GM19043 (cell line): Measurements from ENCODE around the gene SEC24A.
A peak's percentile ranks its signal among the peaks of the same experiment; 100 is the strongest.
"Not testable (repeated sequence)": the region's sequence is repeated elsewhere in the genome, so short reads cannot be mapped to it uniquely, and the experiment has no call there.

Experiments used
- ATAC-seq: cut with Tn5 transposase; IDR thresholded peaks from one replicate; pipeline ENCODE4 v1.9.1; 2021; ENCODE audit warnings: low read depth; ENCODE audit not compliant: unreplicated experiment

The SEC24A gene

DNA sequence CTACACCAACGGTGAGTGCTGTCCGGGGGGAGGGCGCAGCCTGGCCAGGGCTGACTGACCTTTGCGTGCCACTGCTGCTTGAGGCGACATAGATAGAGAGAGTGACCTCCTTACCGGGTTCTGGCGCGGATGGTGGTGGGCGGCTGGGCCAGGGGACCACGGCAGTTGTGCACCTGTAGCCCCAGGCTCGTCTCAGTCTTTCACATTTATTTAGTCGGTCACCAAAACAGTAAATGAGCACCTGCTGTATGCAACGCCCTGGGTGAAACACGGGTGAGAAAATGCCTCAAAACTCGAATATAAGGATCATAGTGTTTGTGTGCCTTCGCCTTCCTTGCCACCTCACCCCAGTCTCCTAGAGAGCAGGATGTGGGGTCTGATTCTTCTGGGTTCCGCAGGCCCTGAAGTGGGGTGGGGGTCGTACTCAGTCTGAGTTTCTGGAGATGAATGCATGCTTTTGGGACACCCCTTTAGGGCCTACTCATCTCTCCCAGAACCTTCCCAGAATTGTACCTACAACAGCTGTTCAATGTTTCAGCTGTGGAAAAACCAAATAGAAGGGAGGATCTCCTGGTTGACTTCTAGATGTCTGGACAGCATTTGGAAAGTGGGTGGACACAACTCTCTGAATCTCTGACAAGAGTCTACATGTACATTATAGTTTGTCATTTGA is 714 bp downstream of the SEC24A start:
- no peak for ATAC-seq

GRCh38 chr5:134650660-134651059 is 2.1 kb downstream of the SEC24A start:
- not testable (repeated sequence) for ATAC-seq

DNA sequence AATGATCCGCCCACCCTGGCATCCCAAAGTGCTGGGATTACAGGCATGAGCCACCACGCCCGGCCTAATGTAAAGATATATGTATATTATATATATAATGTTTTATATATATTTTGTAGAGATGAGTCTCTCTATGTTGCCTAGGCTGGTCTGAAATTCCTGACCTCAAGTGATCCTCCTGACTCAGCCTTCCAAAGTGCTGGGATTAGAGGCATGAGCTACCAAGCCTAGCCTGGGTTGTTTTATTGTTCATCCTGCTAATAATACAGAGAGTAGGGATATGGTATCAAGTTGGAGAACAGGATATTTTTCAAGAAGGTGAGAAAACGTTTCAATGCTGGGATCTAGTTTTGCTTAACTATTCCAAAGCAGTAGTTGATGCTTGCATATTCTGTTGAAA is 2.9 kb downstream of the SEC24A start:
- no peak for ATAC-seq

- ATAC-seq: no peak
Observed at GRCh38 chr5:134656690-134657089, 8.1 kb downstream of the SEC24A start.

- no peak for ATAC-seq
Observed at GRCh38 chr5:134659456-134659855, 10.9 kb downstream of the SEC24A start.

GRCh38 chr5:134659922-134660321 is 11.3 kb downstream of the SEC24A start:
- no peak for ATAC-seq

- no peak for ATAC-seq
Observed at GRCh38 chr5:134662971-134663370, 14.4 kb downstream of the SEC24A start.

DNA sequence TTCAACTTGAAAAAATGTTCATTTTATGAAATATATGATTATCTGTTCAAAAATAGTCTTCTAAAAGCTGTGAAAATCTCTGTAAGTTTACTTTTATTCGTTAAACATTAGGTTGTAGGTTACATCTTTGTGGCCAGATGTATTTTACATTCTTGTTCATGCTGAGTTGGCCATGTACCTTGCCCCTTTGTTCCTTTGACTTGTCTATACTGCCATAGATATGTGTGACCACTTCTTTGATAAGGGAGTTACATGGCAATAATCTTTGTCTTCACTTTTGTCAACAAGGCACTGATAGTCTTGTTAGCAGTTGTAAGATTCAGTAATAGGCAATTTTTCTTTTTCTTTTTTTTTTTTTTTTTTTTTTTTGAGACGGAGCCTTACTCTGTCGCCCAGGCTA is 15.9 kb downstream of the SEC24A start:
- no peak for ATAC-seq

- not testable (repeated sequence) for ATAC-seq
Observed at GRCh38 chr5:134673546-134673945, 25.0 kb downstream of the SEC24A start.

GRCh38 chr5:134677357-134677756 is 28.8 kb downstream of the SEC24A start:
- not testable (repeated sequence) for ATAC-seq

DNA sequence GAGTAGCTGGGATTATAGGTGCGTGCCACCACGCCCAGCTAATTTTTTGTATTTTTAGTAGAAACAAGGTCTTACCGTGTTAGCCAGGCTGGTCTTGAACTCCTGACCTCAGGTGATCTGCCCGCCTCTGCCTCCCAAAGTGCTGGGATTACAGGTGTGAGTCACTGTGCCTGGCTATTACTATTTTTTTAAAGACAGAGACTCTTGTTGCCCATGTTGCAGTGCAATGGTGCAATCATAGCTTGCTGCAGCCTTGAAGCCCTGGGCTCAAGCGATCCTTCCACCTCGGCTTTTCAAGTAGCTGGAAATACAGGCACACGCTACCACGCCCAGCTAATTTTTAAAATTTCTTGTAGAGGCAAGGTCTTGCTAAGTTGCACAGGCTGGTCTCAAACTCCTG is 41.6 kb downstream of the SEC24A start:
- not testable (repeated sequence) for ATAC-seq

GRCh38 chr5:134692722-134693121 is 44.1 kb downstream of the SEC24A start:
- ATAC-seq: no peak

GRCh38 chr5:134708301-134708700 is 59.7 kb downstream of the SEC24A start:
- no peak for ATAC-seq

DNA sequence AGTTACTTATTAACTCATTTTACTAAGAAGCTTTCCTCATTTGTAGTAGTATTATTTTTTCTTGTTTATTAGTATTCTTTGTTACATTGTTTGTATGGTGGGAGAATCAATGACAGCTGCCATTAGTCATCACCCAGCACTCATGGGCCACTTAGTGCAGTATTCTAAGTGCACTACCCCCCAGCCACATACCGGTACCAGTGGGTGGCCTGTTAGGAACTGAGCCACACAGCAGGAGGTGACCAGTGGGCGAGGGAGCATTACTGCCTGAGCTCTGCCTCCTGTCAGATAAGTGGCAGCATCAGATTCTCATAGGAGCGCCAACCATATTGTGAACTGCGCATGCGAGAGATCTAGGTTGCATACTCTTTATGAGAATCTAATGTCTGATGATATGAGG is 65.5 kb downstream of the SEC24A start:
- no peak for ATAC-seq

- no peak for ATAC-seq
Observed at GRCh38 chr5:134714541-134714940, 66.0 kb downstream of the SEC24A start.

DNA sequence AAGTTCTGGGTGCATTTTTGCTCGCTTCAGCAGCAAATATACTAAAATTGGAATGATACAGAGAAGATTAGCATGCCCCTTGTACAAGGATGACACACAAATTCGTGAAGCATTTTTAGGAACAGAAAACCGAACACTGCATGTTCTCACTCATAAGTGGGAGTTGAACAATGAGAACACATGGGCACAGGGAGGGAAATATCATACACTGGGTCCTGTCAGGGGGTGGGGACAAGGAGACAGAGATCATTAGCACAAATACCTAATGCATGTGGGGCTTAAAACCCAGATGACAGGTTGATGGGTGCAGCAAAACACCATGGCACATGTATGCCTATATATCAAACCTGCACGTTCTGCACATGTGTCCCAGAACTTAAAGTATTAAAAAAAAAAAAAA is 66.9 kb downstream of the SEC24A start:
- ATAC-seq: not testable (repeated sequence)

DNA sequence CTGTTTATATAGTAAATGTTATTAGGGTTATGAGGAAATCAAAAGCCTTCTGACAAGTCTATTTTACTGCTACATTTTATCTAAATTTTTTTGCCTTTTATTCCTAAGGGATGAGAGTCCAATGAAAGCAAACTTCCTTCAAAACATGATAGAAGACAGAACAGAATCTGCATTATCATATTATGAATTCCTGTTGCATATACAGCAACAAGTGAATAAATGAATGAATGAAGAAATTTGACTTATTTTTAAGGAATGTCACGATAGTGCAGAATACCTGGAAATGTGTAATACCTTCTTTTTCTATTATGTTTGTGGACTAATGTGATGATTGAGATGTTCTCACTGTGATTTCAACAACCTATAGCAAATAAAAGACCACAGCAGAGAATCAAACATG is 76.3 kb downstream of the SEC24A start:
- no peak for ATAC-seq

- no peak for ATAC-seq
Observed at GRCh38 chr5:134732819-134733218, 84.2 kb downstream of the SEC24A start.

GRCh38 chr5:134735243-134735642 is 86.7 kb downstream of the SEC24A start:
- ATAC-seq: no peak

GRCh38 chr5:134736173-134736812 is 87.7 kb downstream of the SEC24A start:
- no peak for ATAC-seq

DNA sequence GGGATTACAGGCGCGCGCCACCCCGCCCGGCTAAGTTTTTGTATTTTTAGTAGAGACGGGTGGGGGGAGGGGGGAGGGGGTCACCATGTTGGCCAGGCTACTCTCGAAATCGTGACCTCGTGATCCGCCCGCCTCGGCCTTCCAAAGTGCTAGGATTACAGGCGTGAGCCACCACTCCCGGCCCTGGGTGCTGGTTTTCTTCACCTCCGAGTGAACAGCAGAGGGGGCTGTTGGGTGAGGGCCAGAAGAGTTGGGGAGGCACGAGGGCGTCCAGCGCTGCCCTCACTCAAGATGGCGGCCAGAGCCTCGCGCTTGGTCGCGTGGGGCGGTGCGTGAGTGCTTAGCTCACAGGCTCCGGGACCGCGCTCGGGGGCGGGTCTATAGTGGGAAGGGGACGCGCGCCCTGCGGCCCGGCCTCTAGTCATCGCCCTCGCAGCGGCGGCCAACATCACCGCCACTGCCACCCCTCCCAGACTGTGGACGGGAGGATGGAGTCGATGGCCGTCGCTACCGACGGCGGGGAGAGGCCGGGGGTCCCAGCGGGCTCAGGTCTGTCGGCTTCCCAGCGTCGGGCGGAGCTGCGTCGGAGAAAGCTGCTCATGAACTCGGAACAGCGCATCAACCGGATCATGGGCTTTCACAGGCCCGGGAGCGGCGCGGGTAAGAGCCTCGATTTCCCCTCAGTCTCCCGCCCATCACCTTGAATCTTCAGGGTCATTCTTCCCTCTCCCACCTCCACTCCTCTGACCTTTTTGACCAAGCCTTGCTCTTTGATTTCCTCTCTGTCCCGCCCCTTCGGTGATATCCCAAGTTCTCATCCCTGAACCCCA is 89.8 kb downstream of the SEC24A start, which contains the start of gene CAMLG:
CAMLG (plus strand) TSS at position 416 of the 830 bp plus-strand sequence; CDS start at position 489, 73 bp downstream.
- ATAC-seq: peak; percentile 95
